Panc1 (cell line): ENCODE results near the gene CCDC192. TPM values are rescaled to one million over a fixed set of nuclear protein-coding genes. Genes with fewer than 3 reads are reported as not detected.

ENCODE experiments used
- total RNA-seq: library from RNA; stranded (reverse); gene quantifications from one replicate; pipeline ENCODE4 v1.2.1, GENCODE V29; 2021; ENCODE audit not compliant: unreplicated experiment

The CCDC192 gene
- total RNA-seq, 1 experiment from 2014 or later, result not detected

Other genes with a start within 250 kb of the CCDC192 start
- gene PRRC1, start 185.8 kb upstream of the CCDC192 start, total RNA-seq, result 48.7 TPM
- gene CTXN3, start 54.3 kb upstream of the CCDC192 start, total RNA-seq, result not detected